T-cell (primary cell): ENCODE measurements around the gene ERICH3. TPM values are rescaled to one million over a fixed set of nuclear protein-coding genes. Genes with fewer than 3 reads are reported as not detected.

ENCODE experiments used
- ATAC-seq, 4 experiments: fragments of 200-7000 bp in 3 of 4; fragments of 150-1000 bp in 1 of 4; cut with Tn5 transposase; replicated peaks in 1 of 4; 1 replicate in 3 of 4; 2 replicates in 1 of 4; pipeline ENCODE4 v1.10.0; 2021; ENCODE audit warnings: moderate library complexity in 3 of 4, mild to moderate bottlenecking in 2 of 4, moderate number of reproducible peaks in 1 of 4
- CTCF ChIA-PET, 2 donors: fragments of 300-600 bp; sonication (Branson Sonifier 250); formaldehyde crosslinking; loops; one replicate each; lab custom pipeline; 2022; ENCODE audit warnings: antibody characterized with exemption in 2 of 2; lab: Charles Lee
- POLR2A ChIA-PET, 2 donors: fragments of 300-600 bp; sonication (Branson Sonifier 250); formaldehyde crosslinking; loops; one replicate each; lab custom pipeline; 2022; ENCODE audit warnings: antibody characterized with exemption in 2 of 2; lab: Charles Lee
- DNase-seq, 35 experiments: peaks; one replicate each; pipeline versions ENCODE4 v3.0.0 to v3.0.0-alpha.2; 2013 to 2023
- H3K27ac ChIP-seq: one replicate; pipeline ENCODE4 v1.5.1; 2013; ENCODE audit warnings: low read length
- H3K27me3 ChIP-seq, 2 experiments: replicated peaks in 1 of 2; 1 replicate in 1 of 2; 2 replicates in 1 of 2; pipeline versions ENCODE4 v1.6.1 to v1.7.0; 2013; ENCODE audit warnings: low read length in 1 of 2, mixed read lengths in 1 of 2; ENCODE audit not compliant: control insufficient read depth in 2 of 2, insufficient read depth in 2 of 2; ENCODE audit errors: extremely low read depth in 1 of 2
- H3K36me3 ChIP-seq, 2 donors: 1 replicate in 1 of 2; 2 replicates in 1 of 2; pipeline versions ENCODE4 v1.6.1 to v1.7.0; 2013; ENCODE audit warnings: low read length in 1 of 2; ENCODE audit not compliant: control insufficient read depth in 2 of 2, insufficient read depth in 1 of 2; ENCODE audit errors: extremely low read depth in 1 of 2
- H3K4me1 ChIP-seq, 2 experiments: 1 replicate in 1 of 2; 2 replicates in 1 of 2; pipeline versions ENCODE4 v1.6.1 to v1.7.0; 2013; ENCODE audit warnings: low read length in 2 of 2, mixed read lengths in 1 of 2; ENCODE audit not compliant: insufficient read depth in 2 of 2, control insufficient read depth in 1 of 2; ENCODE audit errors: extremely low read depth in 1 of 2
- H3K4me3 ChIP-seq, 2 donors: 1 replicate in 1 of 2; 2 replicates in 1 of 2; pipeline versions ENCODE4 v1.5.1 to v1.7.0; 2013; ENCODE audit warnings: mild to moderate bottlenecking in 2 of 2, low read length in 1 of 2, moderate library complexity in 1 of 2; ENCODE audit not compliant: control insufficient read depth in 1 of 2; ENCODE audit errors: extremely low read depth in 1 of 2
- H3K9me3 ChIP-seq: 2 replicates; pipeline ENCODE4 v1.7.0; 2013
- H3K27ac Mint-ChIP-seq, 2 donors: one replicate each; pipeline ENCODE4 v1.8.0; 2020 to 2021; ENCODE audit warnings: mild to moderate bottlenecking in 2 of 2, mixed read lengths in 2 of 2
- H3K27me3 Mint-ChIP-seq, 2 donors: one replicate each; pipeline ENCODE4 v1.8.0; 2021 to 2022; ENCODE audit warnings: mixed read lengths in 2 of 2
- H3K36me3 Mint-ChIP-seq: one replicate; pipeline ENCODE4 v1.8.0; 2021; ENCODE audit warnings: mixed read lengths
- H3K4me1 Mint-ChIP-seq, 3 donors: one replicate each; pipeline ENCODE4 v1.8.0; 2020 to 2022; ENCODE audit warnings: mixed read lengths in 3 of 3, mild to moderate bottlenecking in 1 of 3
- H3K4me3 Mint-ChIP-seq, 3 donors: one replicate each; pipeline ENCODE4 v1.8.0; 2020 to 2022; ENCODE audit warnings: mild to moderate bottlenecking in 3 of 3, mixed read lengths in 3 of 3, moderate library complexity in 3 of 3
- H3K9me3 Mint-ChIP-seq, 3 donors: one replicate each; pipeline ENCODE4 v1.8.0; 2020 to 2022; ENCODE audit warnings: mixed read lengths in 3 of 3
- WGBS: methylation state at CpG from one replicate; pipeline ENCODE4 v1.1.5; 2013; ENCODE audit warnings: missing lambda C conversion rate; ENCODE audit not compliant: insufficient coverage; 5-methylcytosine and 5-hydroxymethylcytosine counted together
- total RNA-seq, 35 experiments: library from RNA in 6 of 35; stranded (reverse) in 6 of 35; fragments of 120-200 nt in 1 of 35; gene quantifications; one replicate each; pipeline versions ENCODE4 v1.2.1 to v1.2.4 and lab custom pipeline; 2013 to 2026

Gene ERICH3
- total RNA-seq, 5 donors from 2014 or later (not counting 1 experiment from before 2014, with no cell fraction given), result 0.03 TPM; not detected in 4

- Mint-ChIP-seq H3K36me3 (no peaks in the 10 kb centered on the region), H3K9me3 (no peaks in the 10 kb centered on the region), H3K4me3 (no peak overlapping the region), H3K4me1 (no peaks in the 10 kb centered on the region), H3K27me3 (no peaks in the 10 kb centered on the region), H3K27ac (no peak overlapping the region)
- H3K4me1 ChIP-seq, result no peaks in the 10 kb centered on the region
- ATAC-seq (no peak), DNase-seq (no peak)
- H3K36me3 ChIP-seq, result no peaks in the 10 kb centered on the region
- H3K27me3 ChIP-seq, result no peaks in the 10 kb centered on the region
- H3K9me3 ChIP-seq, result no peaks in the 10 kb centered on the region
- POLR2A ChIA-PET, result no interaction called here
- H3K27ac ChIP-seq, result no peak overlapping the region
- H3K4me3 ChIP-seq, result no peak overlapping the region
- CTCF ChIA-PET, result no interaction called here
Observed at GRCh38 chr1:74609810-74610371, 63.7 kb downstream of the ERICH3 start.

GRCh38 chr1:74596717-74597116 is 76.9 kb downstream of the ERICH3 start:
- Mint-ChIP-seq H3K27me3 (peaks cover 5 to 6% of the 10 kb centered on the region in 2 donors), H3K27ac (no peak overlapping the region), H3K9me3 (no peaks in the 10 kb centered on the region), H3K4me1 (no peaks in the 10 kb centered on the region), H3K36me3 (no peaks in the 10 kb centered on the region), H3K4me3 (no peak overlapping the region)
- H3K27ac ChIP-seq, result no peak overlapping the region
- H3K4me1 ChIP-seq, result no peaks in the 10 kb centered on the region
- ATAC-seq, result no peak
- H3K9me3 ChIP-seq, result no peaks in the 10 kb centered on the region
- no peak overlapping the region for H3K4me3 ChIP-seq
- WGBS, result 80% methylated on average over 1 of the region's 2 CpGs
- H3K27me3 ChIP-seq, result no peaks in the 10 kb centered on the region
- ChIA-PET POLR2A (no interaction called here), CTCF (no interaction called here)
- no peaks in the 10 kb centered on the region for H3K36me3 ChIP-seq
- no peak for DNase-seq

GRCh38 chr1:74593887-74594866 is 79.4 kb downstream of the ERICH3 start:
- CTCF ChIA-PET, result no interaction called here
- no peak for DNase-seq
- Histone ChIP-seq H3K36me3 (no peaks in the 10 kb centered on the region), H3K27me3 (no peaks in the 10 kb centered on the region), H3K4me3 (no peak overlapping the region), H3K27ac (no peak overlapping the region), H3K9me3 (no peaks in the 10 kb centered on the region), H3K4me1 (no peaks in the 10 kb centered on the region)
- Mint-ChIP-seq H3K4me3 (no peak overlapping the region), H3K4me1 (no peaks in the 10 kb centered on the region), H3K36me3 (no peaks in the 10 kb centered on the region), H3K9me3 (peaks cover 0 to 4% (median 0%) of the 10 kb centered on the region in 3 donors), H3K27ac (no peak overlapping the region), H3K27me3 (peaks cover 0 to 2% of the 10 kb centered on the region in 2 donors)
- 100% methylated on average over 2 of the region's 6 CpGs for WGBS
- POLR2A ChIA-PET, result no interaction called here
- no peak for ATAC-seq

GRCh38 chr1:74592580-74593355 is 80.8 kb downstream of the ERICH3 start:
- Mint-ChIP-seq H3K9me3 (peaks cover 0 to 4% (median 0%) of the 10 kb centered on the region in 3 donors), H3K36me3 (no peaks in the 10 kb centered on the region), H3K27ac (no peak overlapping the region), H3K4me3 (no peak overlapping the region), H3K27me3 (peaks cover 0 to 2% of the 10 kb centered on the region in 2 donors), H3K4me1 (no peaks in the 10 kb centered on the region)
- H3K27ac ChIP-seq, result no peak overlapping the region
- WGBS, result 83% methylated on average over 2 of the region's 5 CpGs
- POLR2A ChIA-PET, result no interaction called here
- no peaks in the 10 kb centered on the region for H3K9me3 ChIP-seq
- no peak overlapping the region for H3K4me3 ChIP-seq
- no peaks in the 10 kb centered on the region for H3K4me1 ChIP-seq
- DNase-seq, result no peak
- no peak for ATAC-seq
- no peaks in the 10 kb centered on the region for H3K27me3 ChIP-seq
- CTCF ChIA-PET, result no interaction called here
- H3K36me3 ChIP-seq, result no peaks in the 10 kb centered on the region

- Mint-ChIP-seq H3K36me3 (no peaks in the 10 kb centered on the region), H3K27me3 (peaks cover 0 to under 1% of the 10 kb centered on the region in 2 donors), H3K9me3 (peaks cover 0 to 4% (median 0%) of the 10 kb centered on the region in 3 donors), H3K4me1 (no peaks in the 10 kb centered on the region), H3K4me3 (no peak overlapping the region), H3K27ac (no peak overlapping the region)
- no peak for DNase-seq
- Histone ChIP-seq H3K9me3 (no peaks in the 10 kb centered on the region), H3K4me1 (no peaks in the 10 kb centered on the region), H3K36me3 (no peaks in the 10 kb centered on the region), H3K27me3 (no peaks in the 10 kb centered on the region), H3K4me3 (no peak overlapping the region), H3K27ac (no peak overlapping the region)
- 100% methylated on average over 2 of the region's 2 CpGs for WGBS
- POLR2A ChIA-PET, result no interaction called here
- CTCF ChIA-PET, result no interaction called here
- no peak for ATAC-seq
Observed at GRCh38 chr1:74591949-74592348, 81.6 kb downstream of the ERICH3 start.

- Histone ChIP-seq H3K4me3 (no peak overlapping the region), H3K9me3 (no peaks in the 10 kb centered on the region), H3K27me3 (no peaks in the 10 kb centered on the region), H3K27ac (no peak overlapping the region), H3K4me1 (no peaks in the 10 kb centered on the region), H3K36me3 (no peaks in the 10 kb centered on the region)
- CTCF ChIA-PET, result no interaction called here
- POLR2A ChIA-PET, result no interaction called here
- no peak for ATAC-seq
- no peaks in the 10 kb centered on the region for H3K27me3 Mint-ChIP-seq
- no peak overlapping the region for H3K4me3 Mint-ChIP-seq
- H3K36me3 Mint-ChIP-seq, result no peaks in the 10 kb centered on the region
- H3K27ac Mint-ChIP-seq, result no peak overlapping the region
- H3K9me3 Mint-ChIP-seq, result peaks cover 0 to 4% (median 0%) of the 10 kb centered on the region in 3 donors
- WGBS, result 80% methylated on average over 2 of the region's 5 CpGs
- DNase-seq, result no peak
- peaks cover 0 to 3% (median 2%) of the 10 kb centered on the region in 3 donors for H3K4me1 Mint-ChIP-seq
Observed at GRCh38 chr1:74590288-74590687, 83.3 kb downstream of the ERICH3 start.
